Keratinocyte (primary cell): Measurements from ENCODE around the gene CTDSPL. TPM values are rescaled to one million over a fixed set of nuclear protein-coding genes. Genes with fewer than 3 reads are reported as not detected.
A peak's percentile ranks its signal among the peaks of the same experiment; 100 is the strongest.

Source experiments
- DNase-seq: peaks from one replicate; pipeline ENCODE4 v3.0.0-alpha.2; 2011; ENCODE audit warnings: low read depth, missing footprints, low spot score
- FAIRE-seq: peaks from 2 replicates; lab custom pipeline; 2011; peaks lifted over from hg19 to GRCh38; lab: Jason Lieb, UNC
- H2AFZ ChIP-seq: 2 replicates; pipeline ENCODE4 v1.6.0; 2012; ENCODE audit warnings: low read length, control low read depth, inconsistent platforms; ENCODE audit not compliant: control insufficient read depth
- H3K27ac ChIP-seq: 2 replicates; pipeline ENCODE4 v1.5.1; 2011; ENCODE audit warnings: low read length; ENCODE audit not compliant: control insufficient read depth, insufficient read depth
- H3K27me3 ChIP-seq: 3 replicates; pipeline ENCODE4 v1.6.0; 2011; ENCODE audit warnings: low read length; ENCODE audit not compliant: control insufficient read depth, insufficient read depth; ENCODE audit errors: extremely low read depth
- H3K36me3 ChIP-seq, 2 experiments: 2 replicates in 1 of 2; 3 replicates in 1 of 2; pipeline ENCODE4 v1.5.1; 2011; ENCODE audit warnings: low read length in 2 of 2, mild to moderate bottlenecking in 1 of 2; ENCODE audit not compliant: control insufficient read depth in 2 of 2, insufficient read depth in 2 of 2; ENCODE audit errors: extremely low read depth in 1 of 2
- H3K4me1 ChIP-seq: 3 replicates; pipeline ENCODE4 v1.5.1; 2011; ENCODE audit warnings: low read length; ENCODE audit not compliant: control insufficient read depth, insufficient read depth; ENCODE audit errors: extremely low read depth
- H3K4me2 ChIP-seq: 3 replicates; pipeline ENCODE4 v1.6.0; 2011; ENCODE audit warnings: low read depth, low read length; ENCODE audit not compliant: control insufficient read depth, insufficient read depth; ENCODE audit errors: extremely low read depth
- H3K4me3 ChIP-seq, 3 experiments: fragments of 200-600 bp in 1 of 3; sonication (generic) in 1 of 3; 2 replicates in 2 of 3; 3 replicates in 1 of 3; pipeline ENCODE4 v1.5.1; 2011 to 2016; ENCODE audit warnings: low read length in 3 of 3, mild to moderate bottlenecking in 3 of 3, control low read depth in 2 of 3, inconsistent platforms in 1 of 3, low read depth in 1 of 3, mixed read lengths in 1 of 3, mixed run types in 1 of 3, moderate library complexity in 1 of 3; ENCODE audit not compliant: control insufficient read depth in 2 of 3, insufficient read depth in 2 of 3; ENCODE audit errors: extremely low read depth in 1 of 3
- H3K79me2 ChIP-seq: 2 replicates; pipeline ENCODE4 v1.6.0; 2012; ENCODE audit warnings: low read length; ENCODE audit not compliant: control insufficient read depth, insufficient read depth
- H3K9ac ChIP-seq: 3 replicates; pipeline ENCODE4 v1.6.0; 2011; ENCODE audit warnings: low read length; ENCODE audit not compliant: control insufficient read depth, insufficient read depth; ENCODE audit errors: extremely low read depth
- H3K9me1 ChIP-seq: 3 replicates; pipeline ENCODE4 v1.6.0; 2011; ENCODE audit warnings: low read length; ENCODE audit not compliant: control insufficient read depth, insufficient read depth; ENCODE audit errors: extremely low read depth
- H3K9me3 ChIP-seq: 2 replicates; pipeline ENCODE4 v1.5.1; 2012; ENCODE audit warnings: low read depth, low read length; ENCODE audit not compliant: control insufficient read depth
- H4K20me1 ChIP-seq: 3 replicates; pipeline ENCODE4 v1.6.0; 2011; ENCODE audit warnings: low read length; ENCODE audit not compliant: control insufficient read depth, insufficient read depth; ENCODE audit errors: extremely low read depth
- CTCF ChIP-seq, 3 experiments: IDR thresholded peaks in 1 of 3; conservative IDR thresholded peaks in 1 of 3; optimal IDR thresholded peaks in 1 of 3; 2 replicates in 2 of 3; 3 replicates in 1 of 3; pipeline versions ENCODE3 to v1.5.1; 2011; ENCODE audit warnings: low read length in 3 of 3, mild to moderate bottlenecking in 3 of 3, moderate library complexity in 2 of 3, control low read depth in 1 of 3, inconsistent platforms in 1 of 3; ENCODE audit not compliant: insufficient read depth in 2 of 3; ENCODE audit errors: extremely low read depth in 1 of 3
- EZH2 ChIP-seq: IDR thresholded peaks from one replicate; pipeline ENCODE4 v1.6.1; 2012; ENCODE audit warnings: inconsistent platforms, mild to moderate bottlenecking, low read length, moderate library complexity
- dilution Hi-C: fragments of 300-500 bp; cut with MboI; formaldehyde crosslinking; loops from one replicate; pipeline ENCODE4 v1.7.0; 2020; ENCODE audit warnings: low sequenced_read_pairs; ENCODE audit not compliant: extremely low pct_ligation_motif_present
- polyA plus RNA-seq, 5 experiments: library from polyadenylated mRNA; depleted of rRNA in 3 of 5; stranded (reverse) in 3 of 5; stranded (forward) in 1 of 5; unstranded in 1 of 5; fragments of >200 nt; gene quantifications; 1 replicate in 1 of 5; 2 replicates in 3 of 5; 3 replicates in 1 of 5; pipeline versions ENCODE4 v1.2.1 to v1.2.3, GENCODE V29; 2011 to 2012; ENCODE audit warnings: missing spikeins in 2 of 5, low read depth in 1 of 5, low replicate concordance in 1 of 5

The CTDSPL gene
- polyA plus RNA-seq, 1 donor (not counting 4 experiments of a cell fraction or from before 2014, with no cell fraction given) = 83.2 TPM

- no peak overlapping the region for H3K9ac ChIP-seq
- H3K36me3 ChIP-seq = no peaks in the 10 kb centered on the region
- no peak overlapping the region for H2AFZ ChIP-seq
- H3K4me3 ChIP-seq = no peak overlapping the region
- no peaks in the 10 kb centered on the region for H3K9me3 ChIP-seq
- peaks cover 12% of the 10 kb centered on the region for H3K79me2 ChIP-seq
- H3K27ac ChIP-seq = no peak overlapping the region
- DNase-seq = no peak
- FAIRE-seq = no peak
- TF ChIP-seq EZH2 (no peak), CTCF (optimal IDR thresholded peaks at IDR 0.05 in 1 of 3, IDR thresholded peaks at IDR 0.05 in 1 of 3, conservative IDR thresholded peaks at IDR 0.05 in 1 of 3; ENCODE audit: extremely low read depth in 1 of 3, insufficient read depth in 2 of 3, low read length in 3 of 3) (no peak)
- no peaks in the 10 kb centered on the region for H4K20me1 ChIP-seq
- H3K4me1 ChIP-seq = peaks cover 48% of the 10 kb centered on the region
- peak overlapping the region; percentile 3 for H3K4me2 ChIP-seq
- no peaks in the 10 kb centered on the region for H3K9me1 ChIP-seq
- dilution Hi-C loops = no loop called here
- H3K27me3 ChIP-seq = no peaks in the 10 kb centered on the region
These were observed 5.3 kb upstream of the CTDSPL start for GRCh38 chr3:37856381-37856780.

DNA sequence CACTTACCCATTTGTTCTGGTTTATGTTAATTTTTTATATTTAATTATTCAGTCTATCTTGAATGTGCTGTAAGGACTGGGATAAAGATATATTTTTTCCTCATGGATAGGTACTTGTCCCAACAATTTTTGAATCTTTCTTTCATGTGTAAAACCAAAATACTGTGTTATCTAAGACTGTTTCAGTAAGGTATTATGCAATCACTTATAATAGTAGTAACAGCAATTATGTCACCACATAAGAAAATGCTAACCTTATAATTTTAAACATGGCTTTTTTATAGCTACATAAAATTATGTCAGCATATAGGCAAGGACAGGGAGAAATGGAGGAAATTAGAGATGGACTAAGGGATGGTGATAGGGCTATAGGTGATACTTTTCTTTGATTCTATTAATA lies 2.9 kb upstream of the CTDSPL start:
- Histone ChIP-seq H3K4me3 (no peak overlapping the region), H4K20me1 (peaks cover 4% of the 10 kb centered on the region), H3K27me3 (no peaks in the 10 kb centered on the region), H3K79me2 (peaks cover 29% of the 10 kb centered on the region), H3K9ac (no peak overlapping the region), H3K9me1 (no peaks in the 10 kb centered on the region), H3K4me2 (no peak overlapping the region), H3K27ac (no peak overlapping the region), H3K36me3 (no peaks in the 10 kb centered on the region), H2AFZ (no peak overlapping the region), H3K4me1 (peaks cover 43% of the 10 kb centered on the region), H3K9me3 (no peaks in the 10 kb centered on the region)
- DNase-seq = no peak
- no peak for TF ChIP-seq EZH2
- dilution Hi-C loops = no loop called here
- FAIRE-seq = no peak

- Histone ChIP-seq H3K27ac (peak overlapping the region; percentile 76), H4K20me1 (peaks cover 10% of the 10 kb centered on the region), H3K27me3 (no peaks in the 10 kb centered on the region), H3K9me1 (no peaks in the 10 kb centered on the region), H3K9me3 (no peaks in the 10 kb centered on the region), H3K4me3 (no peak overlapping the region), H3K36me3 (no peaks in the 10 kb centered on the region), H3K9ac (no peak overlapping the region), H2AFZ (no peak overlapping the region), H3K79me2 (peaks cover 35% of the 10 kb centered on the region), H3K4me1 (peaks cover 43% of the 10 kb centered on the region), H3K4me2 (peak overlapping the region; percentile 76)
- FAIRE-seq (no peak), DNase-seq (no peak)
- dilution Hi-C loops = no loop called here
- TF ChIP-seq EZH2 = no peak
- TF ChIP-seq CTCF (optimal IDR thresholded peaks at IDR 0.05 in 1 of 3, IDR thresholded peaks at IDR 0.05 in 1 of 3, conservative IDR thresholded peaks at IDR 0.05 in 1 of 3; ENCODE audit: extremely low read depth in 1 of 3, insufficient read depth in 2 of 3, low read length in 3 of 3) = no peak
These were observed 2.3 kb upstream of the CTDSPL start for GRCh38 chr3:37859354-37859753.
